LHCN-M2 (cell line): Measurements from ENCODE around the gene TCERG1L. TPM values are rescaled to one million over a fixed set of nuclear protein-coding genes. Genes with fewer than 3 reads are reported as not detected.
"Not testable (repeated sequence)": the region's sequence is repeated elsewhere in the genome, so short reads cannot be mapped to it uniquely, and the experiment has no call there.

ENCODE experiments used
- DNase-seq: peaks from one replicate; pipeline ENCODE4 v3.0.0-alpha.2; 2012; ENCODE audit warnings: low read depth
- total RNA-seq: library from RNA; depleted of rRNA; stranded (reverse); fragments of >200 nt; gene quantifications from 2 replicates; pipeline ENCODE4 v1.2.3, GENCODE V29; 2014

Gene TCERG1L
- total RNA-seq, 1 experiment from 2014 or later = not detected

DNA sequence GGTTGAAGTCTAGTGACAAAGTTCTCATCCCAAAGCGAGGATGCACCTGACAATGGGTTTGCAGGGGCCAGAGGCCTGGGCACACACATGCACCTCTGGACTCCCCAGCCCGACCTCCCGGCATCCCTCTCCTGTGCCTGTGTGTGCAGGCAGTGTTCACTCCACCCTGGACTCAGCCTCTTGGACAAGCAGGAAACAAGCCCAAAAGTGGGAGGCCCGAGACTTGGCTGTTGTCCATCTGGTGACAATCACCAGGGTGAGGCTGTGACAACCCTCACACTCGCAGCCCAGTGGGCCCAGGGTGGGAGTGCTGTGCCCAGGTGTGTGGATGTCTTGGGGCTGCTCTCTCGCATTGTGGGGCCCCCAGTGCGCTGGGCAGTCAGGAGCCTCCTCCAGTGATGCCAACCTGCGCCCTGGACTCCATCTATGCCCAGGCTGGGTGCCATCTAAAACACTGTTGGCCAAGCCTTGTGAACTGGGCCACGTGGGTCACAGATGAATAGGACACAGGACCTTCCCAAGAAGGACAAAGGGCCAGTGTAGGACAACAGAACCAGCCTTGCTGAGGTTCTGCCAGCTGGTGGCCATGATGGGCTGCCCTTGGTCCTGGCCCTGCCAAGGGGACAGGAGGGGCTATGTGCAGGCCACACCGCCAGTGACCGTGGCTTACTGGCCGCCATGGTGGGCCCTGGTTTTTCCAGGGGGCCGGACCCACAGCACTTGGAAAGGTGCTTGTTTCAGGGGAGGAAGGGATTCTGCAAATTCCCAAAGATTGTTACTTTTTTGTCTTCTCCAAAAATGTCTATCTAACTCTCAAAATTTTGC lies 144.3 kb downstream of the TCERG1L start:
- no peak for DNase-seq

- no peak for DNase-seq
Observed at GRCh38 chr10:131166486-131166885, 145.0 kb downstream of the TCERG1L start.

GRCh38 chr10:131165092-131165491 lies 146.4 kb downstream of the TCERG1L start:
- DNase-seq = no peak

GRCh38 chr10:131162866-131163843 lies 148.4 kb downstream of the TCERG1L start:
- DNase-seq = no peak

DNA sequence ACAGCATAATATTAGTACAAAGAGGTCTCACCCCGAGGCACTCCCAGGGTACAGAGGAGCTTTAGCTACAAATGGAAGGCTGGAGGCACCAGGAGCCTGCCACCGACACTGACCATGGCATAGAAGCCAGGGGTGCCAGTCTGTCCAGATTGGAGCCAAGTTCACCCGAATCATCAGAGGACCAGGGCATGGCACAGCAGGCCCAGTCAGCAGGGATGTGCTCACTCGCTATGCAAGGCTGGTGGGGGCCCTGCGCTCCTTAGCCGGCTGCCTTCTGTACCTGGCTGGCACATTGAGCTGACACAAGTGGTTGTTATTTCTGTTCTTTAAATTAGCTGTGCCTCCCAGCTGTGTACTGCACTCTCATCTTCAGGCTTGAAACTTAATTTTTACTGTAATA lies 149.3 kb downstream of the TCERG1L start:
- no peak for DNase-seq

DNA sequence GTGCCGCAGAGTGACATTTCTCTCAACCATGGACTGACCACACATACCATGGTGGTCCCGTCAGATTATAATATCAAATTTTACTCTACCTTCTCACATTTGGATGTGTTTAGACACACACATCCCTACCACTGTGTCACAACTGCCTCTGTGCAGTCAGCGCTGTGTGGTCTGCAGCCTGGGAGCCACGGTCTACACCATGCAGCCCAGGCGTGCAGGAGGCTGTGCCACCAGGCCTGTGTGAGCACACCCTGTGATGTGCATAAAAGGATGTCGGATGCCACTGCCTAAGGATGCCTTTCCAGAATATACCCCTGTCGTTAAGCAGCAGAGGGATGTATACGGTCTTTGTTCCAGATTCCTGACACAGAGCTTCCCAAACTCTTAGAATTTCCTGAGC lies 150.4 kb downstream of the TCERG1L start:
- no peak for DNase-seq

DNA sequence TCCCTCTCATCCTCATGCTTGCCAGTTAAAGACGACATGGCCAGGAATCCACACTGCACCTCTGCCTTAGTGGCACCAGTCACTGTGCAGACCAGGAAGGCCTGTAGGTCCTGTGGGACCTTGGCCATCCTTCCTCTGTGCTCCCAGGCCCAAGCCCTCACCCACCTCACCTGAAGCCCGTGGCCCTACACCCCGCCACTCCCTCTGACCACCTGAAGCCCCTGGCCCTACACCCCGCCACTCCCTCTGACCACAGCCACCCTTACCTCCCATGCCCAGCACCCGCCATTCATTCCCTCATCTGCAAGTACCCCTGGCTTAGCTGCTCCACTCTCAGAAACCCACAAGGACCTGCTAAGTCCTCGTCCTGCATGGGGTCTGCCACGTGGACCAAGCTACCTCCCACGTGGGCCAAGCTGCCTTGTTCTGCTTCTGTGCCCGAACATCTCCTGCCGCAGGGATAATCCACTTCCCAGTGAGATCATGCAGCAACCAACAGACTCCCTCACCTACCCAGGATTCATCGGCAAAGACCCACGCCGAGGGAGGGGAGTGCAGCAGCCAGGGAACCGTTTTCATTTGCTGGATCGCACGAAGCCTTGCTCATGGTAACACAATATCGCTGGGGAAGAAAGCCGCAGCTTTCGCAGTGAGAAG lies 151.2 kb downstream of the TCERG1L start:
- DNase-seq = no peak

- DNase-seq = no peak
Observed at GRCh38 chr10:131159771-131160170, 151.8 kb downstream of the TCERG1L start.

DNA sequence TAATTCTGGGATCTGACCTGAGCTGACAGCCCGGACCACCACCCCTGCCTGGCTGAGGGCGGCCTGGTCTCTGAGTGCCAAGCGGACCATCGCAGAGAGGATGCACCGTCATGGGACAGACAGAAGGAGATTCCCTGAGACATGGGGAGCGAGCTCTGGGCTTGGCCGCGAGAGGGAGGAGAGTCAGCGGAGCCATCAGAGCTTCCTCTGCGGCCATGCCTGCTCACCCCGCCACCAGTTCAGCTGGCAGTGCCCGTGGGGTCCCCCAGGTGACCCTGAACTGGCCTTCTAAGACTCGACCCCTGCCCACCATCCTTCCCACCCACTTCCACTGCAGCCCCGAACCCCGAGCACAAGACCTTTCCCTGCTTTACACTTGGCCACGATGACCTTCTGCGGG lies 152.8 kb downstream of the TCERG1L start:
- no peak for DNase-seq

DNA sequence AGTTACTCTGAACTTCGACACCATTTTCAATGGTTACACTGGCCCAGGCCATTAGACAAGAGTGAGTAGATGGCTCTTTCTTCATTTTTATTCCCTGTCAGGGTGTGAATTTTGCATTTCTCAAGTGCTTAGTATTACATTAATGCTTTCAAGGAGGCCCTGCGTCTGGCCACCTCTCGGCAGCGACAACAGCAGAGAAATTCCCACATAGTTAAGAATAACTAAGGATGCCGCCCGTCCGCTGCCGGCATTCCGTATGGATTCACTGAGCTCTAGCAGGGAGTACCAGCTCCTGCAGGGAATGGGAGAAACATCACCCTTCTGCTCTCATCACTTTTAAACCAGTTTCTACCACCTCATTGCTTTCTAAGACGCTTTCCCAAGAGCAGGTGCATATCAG lies 153.6 kb downstream of the TCERG1L start:
- no peak for DNase-seq

DNA sequence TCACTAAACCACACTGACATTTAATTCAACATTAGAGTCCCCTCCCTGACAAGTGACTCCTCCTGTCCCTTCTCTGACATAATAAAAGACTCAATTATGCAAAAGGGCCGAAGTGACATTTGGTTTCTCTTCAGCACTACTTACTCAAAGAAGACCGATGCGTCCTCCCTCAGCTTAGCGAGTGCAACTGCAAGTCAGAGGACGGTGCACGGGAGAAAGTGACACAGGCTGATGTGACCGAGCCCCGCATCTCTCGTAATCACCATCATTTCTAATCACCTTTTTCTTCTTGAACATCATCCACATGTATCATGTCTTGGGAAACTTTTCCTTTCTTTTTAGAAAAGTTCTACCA lies 155.7 kb downstream of the TCERG1L start:
- no peak for DNase-seq

GRCh38 chr10:131155218-131155875 lies 156.2 kb downstream of the TCERG1L start:
- DNase-seq = no peak

- DNase-seq = no peak
Observed at GRCh38 chr10:131154306-131155025, 157.1 kb downstream of the TCERG1L start.

GRCh38 chr10:131152456-131152855 lies 159.1 kb downstream of the TCERG1L start:
- DNase-seq = not testable (repeated sequence)

- DNase-seq = no peak
Observed at GRCh38 chr10:131150126-131150525, 161.4 kb downstream of the TCERG1L start.

DNA sequence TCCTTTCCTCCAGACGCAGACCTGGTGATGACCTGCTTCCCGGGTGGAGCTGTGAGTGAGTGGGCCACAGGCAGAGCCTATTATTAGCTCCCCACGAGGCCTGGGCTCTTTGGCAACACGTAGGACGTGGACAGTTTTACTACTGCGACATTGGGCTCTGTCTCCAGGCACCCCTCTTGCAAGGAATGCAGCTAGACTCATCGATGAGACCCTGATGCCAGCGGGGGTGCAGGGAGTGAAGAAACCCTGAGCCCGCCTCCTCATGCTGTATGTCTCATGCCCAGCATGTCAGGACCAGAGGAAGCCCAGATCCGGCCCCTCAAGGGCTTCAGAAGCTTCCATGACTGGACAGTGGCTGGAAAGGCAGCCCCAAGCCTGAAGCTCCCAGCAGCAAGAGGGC lies 161.9 kb downstream of the TCERG1L start:
- DNase-seq = no peak

DNA sequence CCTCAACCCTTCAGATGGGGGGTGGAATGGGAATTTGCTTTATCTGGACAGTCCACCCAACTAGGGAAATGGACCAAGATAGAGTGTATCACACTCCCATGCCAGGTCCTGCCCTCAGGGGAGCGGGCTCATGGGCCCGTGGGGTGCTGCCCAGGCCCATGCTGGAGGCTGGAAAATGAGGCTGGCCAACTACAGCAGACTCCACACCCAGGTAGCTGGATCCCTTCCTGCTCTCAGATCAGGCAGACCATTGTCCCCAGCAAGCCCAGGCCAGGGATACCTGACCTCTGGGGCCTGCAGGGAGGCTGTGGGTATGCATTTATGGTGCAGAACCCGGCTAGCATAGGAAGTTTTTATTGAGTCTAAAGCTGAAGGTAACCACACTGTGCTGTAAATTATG lies 162.4 kb downstream of the TCERG1L start:
- DNase-seq = no peak

DNA sequence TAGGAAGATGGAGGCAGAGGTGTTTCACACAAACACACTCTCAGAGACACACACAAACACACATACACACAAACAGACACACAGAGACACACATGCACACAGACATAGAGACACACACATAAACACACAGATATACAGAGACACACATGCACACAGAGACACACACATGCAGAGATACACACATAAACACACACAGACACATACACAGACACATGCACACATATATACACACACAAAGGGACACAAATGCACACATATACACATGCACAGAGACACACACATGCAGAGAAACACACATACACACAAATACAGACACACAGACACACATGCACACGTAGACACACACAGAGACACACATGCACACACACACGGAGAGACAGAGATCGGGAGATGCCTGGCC lies 163.3 kb downstream of the TCERG1L start:
- no peak for DNase-seq

DNA sequence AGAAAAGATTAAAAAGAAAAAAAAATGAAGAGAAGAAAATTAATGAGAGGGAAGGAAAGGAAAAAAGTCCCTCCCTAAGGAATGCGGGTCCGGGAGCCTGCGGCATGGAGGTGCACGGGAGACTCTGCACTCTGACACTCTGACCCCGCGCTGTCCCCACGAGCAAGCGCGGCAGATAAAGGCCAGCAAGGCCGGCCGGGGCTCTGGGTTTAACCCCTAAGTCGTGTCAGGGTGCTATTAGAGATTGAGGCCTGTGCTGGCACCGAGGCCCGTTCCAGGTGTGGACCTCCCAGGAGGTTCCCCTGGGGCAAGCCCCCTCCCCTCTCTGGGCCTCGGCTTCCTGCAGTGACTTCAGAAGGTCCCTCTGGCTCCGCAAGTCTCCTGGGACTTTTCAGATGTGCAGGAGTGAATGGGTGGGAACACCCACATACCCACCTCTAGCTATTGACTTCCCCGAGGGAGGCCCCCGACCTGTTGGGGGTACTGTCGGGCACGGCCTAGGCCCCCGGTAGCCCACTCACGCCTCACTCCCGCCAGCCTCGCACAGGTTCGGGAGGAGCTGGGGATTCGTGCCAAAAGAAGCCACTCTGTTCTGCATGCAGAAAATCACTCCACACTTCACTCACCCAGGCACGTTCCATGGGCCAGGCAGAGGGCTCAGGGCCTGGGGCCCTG lies 164.1 kb downstream of the TCERG1L start:
- no peak for DNase-seq

GRCh38 chr10:131146790-131147189 lies 164.7 kb downstream of the TCERG1L start:
- no peak for DNase-seq
